Fibroblast of skin of abdomen (primary cell): Measurements from ENCODE around the gene C3.
"Not testable (repeated sequence)": the region's sequence is repeated elsewhere in the genome, so short reads cannot be mapped to it uniquely, and the experiment has no call there.

Experiments
- DNase-seq: peaks from one replicate; pipeline ENCODE4 v3.0.0-alpha.2; 2013

C3 gene

DNA sequence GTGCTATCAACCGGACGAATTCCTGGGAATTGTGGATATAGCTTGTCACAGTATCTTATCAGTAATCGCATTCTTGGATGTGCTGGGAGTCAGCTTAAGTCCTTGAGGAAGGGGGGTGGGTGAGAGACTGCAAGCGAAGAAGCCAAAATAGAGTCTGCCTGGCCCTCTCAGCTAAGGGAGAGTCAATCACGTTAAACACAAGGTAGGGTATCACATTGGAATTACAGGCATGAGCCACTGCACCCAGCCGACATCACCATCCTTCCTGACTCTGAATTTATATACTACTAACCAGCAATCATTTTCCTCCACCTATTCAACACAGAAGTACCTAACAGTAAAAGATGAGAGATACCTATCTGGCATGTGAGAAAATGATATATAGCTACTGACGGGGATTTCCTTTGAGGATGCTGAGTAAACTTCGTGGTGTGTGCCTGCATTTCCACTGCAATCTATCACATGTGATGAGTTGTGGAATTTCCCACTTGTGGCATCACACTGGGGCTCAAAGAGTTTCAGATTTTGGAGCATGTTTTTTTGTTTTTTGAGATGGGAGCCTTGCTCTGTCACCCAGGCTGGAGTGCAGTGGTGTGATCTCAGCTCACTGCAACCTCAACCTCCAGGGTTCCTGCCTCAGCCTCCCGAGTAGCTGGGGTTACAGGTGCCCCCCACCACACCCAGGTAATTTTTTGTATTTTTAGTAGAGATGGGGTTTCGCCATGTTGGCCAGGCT, 58.8 kb downstream of the C3 start:
- peak; percentile 41 for DNase-seq

DNA sequence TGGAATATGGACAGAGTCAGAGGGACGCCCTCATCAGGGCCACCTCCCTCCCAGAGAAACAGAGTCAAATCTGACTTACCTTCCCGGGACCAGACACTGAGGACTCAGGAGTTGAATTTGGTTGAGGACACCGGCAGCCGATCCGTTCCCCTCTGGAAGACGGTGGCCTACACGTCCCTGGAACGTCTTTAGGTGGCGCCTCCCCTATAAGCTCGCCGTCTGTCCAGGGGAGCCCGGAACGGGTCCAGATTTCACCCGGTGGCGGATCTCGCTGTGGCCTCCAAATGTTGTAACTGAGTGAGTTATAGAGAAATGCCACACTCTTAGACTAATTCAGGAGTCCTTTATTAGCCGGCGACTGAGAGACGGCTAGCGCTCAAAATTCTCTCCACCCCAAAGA, 59.5 kb downstream of the C3 start:
- no peak for DNase-seq

DNA sequence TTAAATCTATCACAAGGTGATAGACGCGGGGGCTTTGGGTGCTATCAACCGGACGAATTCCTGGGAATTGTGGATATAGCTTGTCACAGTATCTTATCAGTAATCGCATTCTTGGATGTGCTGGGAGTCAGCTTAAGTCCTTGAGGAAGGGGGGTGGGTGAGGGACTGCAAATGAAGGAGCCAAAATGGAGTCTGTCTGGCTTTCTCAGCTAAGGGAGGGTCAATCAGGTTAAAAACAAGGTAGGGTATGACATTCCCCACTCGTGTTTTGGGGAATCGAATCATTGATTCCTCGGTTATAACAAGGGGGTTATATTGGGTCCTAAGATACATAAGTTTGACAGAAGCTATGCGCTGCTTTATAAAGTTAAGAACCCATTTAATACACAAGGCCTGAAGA, 64.1 kb downstream of the C3 start:
- not testable (repeated sequence) for DNase-seq

DNA sequence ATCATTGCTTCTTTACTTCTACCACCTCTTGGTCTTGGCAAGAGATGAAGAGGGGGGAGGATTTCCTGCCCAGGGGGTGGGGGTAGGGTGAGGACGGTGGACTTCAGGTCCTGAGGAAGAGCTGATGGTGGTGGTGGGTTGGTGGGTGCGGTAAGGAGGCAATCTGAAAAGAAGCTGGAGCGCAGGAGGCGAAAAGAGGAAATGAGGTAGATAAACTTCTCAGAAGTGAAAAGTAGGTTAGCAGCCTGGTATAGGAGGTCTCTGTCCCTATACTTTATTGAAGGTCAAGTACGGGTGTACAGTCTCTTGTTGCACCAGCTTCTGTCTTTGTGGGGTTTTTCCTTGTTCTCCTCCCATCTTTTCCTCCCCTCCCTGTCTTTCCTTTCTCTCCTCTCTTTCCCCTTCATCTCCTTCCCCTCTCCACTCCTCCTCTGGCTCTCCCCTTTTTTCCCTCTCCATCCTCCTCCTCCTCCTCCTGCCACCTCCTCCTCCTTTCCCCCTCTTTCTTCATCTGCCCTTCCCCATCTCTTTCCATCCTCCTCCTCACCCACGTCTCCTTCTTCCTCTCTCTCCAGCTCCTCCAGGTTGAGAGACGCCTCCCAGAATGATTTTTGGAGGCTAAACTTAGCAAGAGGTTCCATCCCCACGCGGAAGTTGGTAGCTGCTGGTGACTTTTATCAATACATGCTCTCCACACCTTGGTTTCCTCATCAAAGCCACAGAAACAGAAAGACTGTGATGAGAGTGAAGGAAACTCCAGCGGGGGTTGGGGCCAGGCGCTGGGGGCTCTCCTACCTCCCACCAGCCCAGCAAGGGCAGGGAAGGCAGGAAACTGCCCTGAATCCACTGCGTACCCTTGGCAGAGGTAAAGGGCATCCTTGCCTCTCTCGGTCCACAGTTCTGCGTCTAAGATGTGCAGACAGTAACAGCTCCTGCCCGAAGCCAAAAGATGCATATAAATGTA, 65.8 kb downstream of the C3 start:
- DNase-seq = no peak

- no peak for DNase-seq
These were observed 67.7 kb downstream of the C3 start for GRCh38 chr19:6652805-6653094.

GRCh38 chr19:6651965-6652804, 68.3 kb downstream of the C3 start:
- no peak for DNase-seq

- no peak for DNase-seq
These were observed 71.3 kb downstream of the C3 start for GRCh38 chr19:6649185-6649584.

GRCh38 chr19:6648141-6648715, 72.2 kb downstream of the C3 start:
- no peak for DNase-seq

DNA sequence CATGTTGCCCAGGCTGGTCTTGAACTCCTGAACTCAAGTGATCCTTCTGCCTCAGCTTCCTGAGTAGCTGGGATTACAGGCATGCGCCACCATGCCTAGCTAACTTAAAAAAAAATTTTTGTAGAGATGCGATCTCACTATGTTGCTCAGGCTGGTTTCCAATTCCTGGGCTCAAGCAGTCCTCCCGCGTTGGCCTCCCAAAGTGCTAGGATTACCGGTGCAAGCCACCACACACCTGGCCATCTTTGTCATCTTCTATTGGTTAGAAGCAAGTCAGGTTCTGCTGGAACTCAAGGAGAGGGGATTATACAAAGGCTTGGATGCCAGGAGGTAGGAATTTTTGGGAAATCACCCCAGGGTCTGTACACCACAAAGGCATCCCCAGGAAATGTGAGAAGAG, 75.7 kb downstream of the C3 start:
- DNase-seq = no peak

- DNase-seq = not testable (repeated sequence)
These were observed 80.1 kb downstream of the C3 start for GRCh38 chr19:6640333-6640732.

DNA sequence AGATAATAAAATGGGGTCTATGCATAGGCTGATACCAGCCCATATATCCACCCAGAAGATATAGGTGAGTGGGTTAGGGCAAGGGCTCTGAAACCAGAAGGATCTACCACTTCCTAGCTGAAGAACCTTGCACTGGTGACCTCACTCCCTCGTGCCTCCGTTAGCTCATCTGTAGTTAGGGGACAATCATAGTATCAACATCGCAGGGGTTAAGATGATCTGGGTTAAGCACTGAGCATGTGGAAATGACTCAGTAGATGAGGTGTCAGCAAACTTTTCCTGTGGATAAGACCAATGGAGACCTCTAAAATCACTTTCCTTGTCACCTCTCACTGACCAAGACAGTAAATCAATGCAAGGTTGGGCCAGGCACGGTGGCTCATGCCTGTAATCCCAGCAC, 81.0 kb downstream of the C3 start:
- DNase-seq = no peak

DNA sequence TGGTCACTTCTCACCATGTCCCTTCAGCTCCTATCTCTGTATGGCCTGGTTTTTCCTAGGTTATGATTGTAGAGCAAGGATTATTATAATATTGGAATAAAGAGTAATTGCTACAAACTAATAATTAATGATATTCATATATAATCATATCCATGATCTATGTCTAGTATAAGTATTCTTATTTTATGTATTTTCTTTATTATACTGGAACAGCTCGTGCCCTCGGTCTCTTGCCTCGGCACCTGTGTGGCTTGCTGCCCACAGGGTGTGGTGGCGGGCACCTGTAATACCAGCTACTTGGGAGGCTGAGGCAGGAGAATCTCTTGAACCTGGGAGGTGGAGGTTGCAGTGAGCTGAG, 87.0 kb downstream of the C3 start:
- DNase-seq = not testable (repeated sequence)

- DNase-seq = peak; percentile 63
These were observed 87.5 kb downstream of the C3 start for GRCh38 chr19:6632747-6633455.

GRCh38 chr19:6632002-6632621, 88.3 kb downstream of the C3 start:
- peak; percentile 68 for DNase-seq
